ENCODE results near the gene NTSR2.

The NTSR2 gene

DNA sequence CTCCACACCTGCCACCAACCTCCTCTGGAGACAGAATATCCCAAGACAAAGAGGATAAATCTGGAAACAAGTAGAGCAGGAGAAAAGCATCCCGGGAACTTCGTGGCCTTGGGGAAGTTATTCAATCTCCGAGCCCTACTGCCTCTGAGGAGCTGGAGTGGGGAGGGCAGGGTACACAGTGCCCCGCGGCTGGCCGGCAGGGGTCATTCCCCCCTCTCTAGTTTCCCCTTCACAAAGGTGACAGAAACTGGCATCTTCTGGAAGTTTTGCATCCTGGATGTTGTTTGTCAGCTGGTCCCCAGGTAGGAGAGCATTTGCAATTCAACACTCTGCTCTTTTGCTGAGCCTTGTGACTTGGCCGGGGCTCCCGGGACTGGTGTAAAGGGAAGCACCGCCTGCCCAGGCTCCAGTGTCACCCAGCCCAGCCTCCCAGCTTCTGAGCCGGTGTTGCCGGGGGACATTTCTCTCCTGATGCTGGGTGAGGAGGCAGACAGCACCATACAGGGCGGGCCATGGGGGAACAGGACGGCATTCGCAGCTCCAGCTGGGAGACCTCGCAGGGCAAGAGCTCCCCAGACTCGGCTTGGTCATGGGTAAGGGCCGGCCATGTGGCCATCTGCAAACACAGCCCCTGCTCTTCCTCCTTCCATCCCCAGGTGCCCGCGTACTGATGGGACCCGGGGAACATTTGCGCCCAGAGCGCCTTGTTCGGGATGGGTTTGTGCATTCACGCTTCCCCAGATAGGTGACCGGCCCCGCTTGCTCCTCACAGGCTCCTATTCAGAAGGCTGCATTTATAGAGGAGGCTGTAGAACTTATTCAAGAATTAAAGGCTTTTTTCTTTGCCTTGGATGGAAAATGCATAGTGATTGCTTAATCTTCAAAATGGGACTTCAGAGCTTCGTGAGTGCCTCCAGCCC, 7.4 kb upstream of the NTSR2 start:
- H3K36me3 ChIP-seq = no peaks in the 10 kb centered on the region
- no peaks in the 10 kb centered on the region for H3K9me3 ChIP-seq (replicated peaks in 1 of 11)
- no peak overlapping the region for H3K9ac ChIP-seq
- H3K27ac ChIP-seq = no peak overlapping the region
- H3K4me1 ChIP-seq = peaks cover 4 to 16% (median 10%) of the 10 kb centered on the region in 10 experiments; a peak in 17 of 20 replicates
- no peaks in the 10 kb centered on the region; a peak in 1 of 22 replicates for H3K27me3 ChIP-seq
- no peak overlapping the region for H3K4me3 ChIP-seq
- no peak overlapping the region for H3K4me2 ChIP-seq
- no peak for TF ChIP-seq Cebpa-rat (IDR thresholded peaks at IDR 0.05)
- H4K20me1 ChIP-seq = no peaks in the 10 kb centered on the region; a peak in 1 of 22 replicates

DNA sequence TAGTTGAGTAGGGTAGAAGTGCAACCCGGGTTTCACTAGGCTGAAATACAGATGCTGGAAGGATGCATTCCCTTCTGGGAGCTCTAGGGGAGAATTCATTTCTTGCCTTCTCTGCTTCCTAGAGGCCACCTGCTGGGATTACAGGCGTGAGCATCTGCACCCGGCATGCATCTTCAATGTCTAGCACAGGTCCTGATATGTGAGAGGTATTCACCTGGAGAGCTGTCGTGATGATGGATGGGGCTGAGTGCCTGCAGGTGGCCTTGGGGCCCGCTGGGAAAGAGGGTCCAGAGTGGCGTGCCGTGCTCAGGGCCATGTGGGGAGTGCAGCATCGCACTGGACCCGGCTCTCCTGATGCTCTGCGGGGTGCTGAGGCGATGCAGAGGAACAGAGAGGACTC, 6.6 kb upstream of the NTSR2 start:
- Histone ChIP-seq H3K4me1 (peaks cover 6 to 19% (median 13%) of the 10 kb centered on the region in 10 experiments; a peak in 17 of 20 replicates), H3K9me3 (replicated peaks in 1 of 11) (no peaks in the 10 kb centered on the region), H3K27ac (no peak overlapping the region), H3K36me3 (no peaks in the 10 kb centered on the region), H3K27me3 (no peaks in the 10 kb centered on the region; a peak in 1 of 22 replicates), H3K4me2 (no peak overlapping the region), H3K9ac (no peak overlapping the region), H3K4me3 (no peak overlapping the region), H4K20me1 (no peaks in the 10 kb centered on the region)
- no peak for TF ChIP-seq Cebpa-rat (IDR thresholded peaks at IDR 0.05)

GRCh38 chr2:11675423-11676112, 5.6 kb upstream of the NTSR2 start:
- Histone ChIP-seq H3K27ac (no peak overlapping the region), H3K27me3 (no peaks in the 10 kb centered on the region; a peak in 1 of 22 replicates)

GRCh38 chr2:11674983-11675382, 5.0 kb upstream of the NTSR2 start:
- no peak overlapping the region for H3K4me3 ChIP-seq
- no peaks in the 10 kb centered on the region; a peak in 1 of 22 replicates for H3K27me3 ChIP-seq
- no peak overlapping the region for H3K4me2 ChIP-seq
- peaks cover 6 to 19% (median 13%) of the 10 kb centered on the region in 10 experiments; a peak in 17 of 20 replicates for H3K4me1 ChIP-seq
- H3K9ac ChIP-seq = no peak overlapping the region
- H3K9me3 ChIP-seq (replicated peaks in 1 of 11) = peaks cover 0 to 5% (median 3%) of the 10 kb centered on the region in 11 experiments; a peak in 17 of 22 replicates
- H4K20me1 ChIP-seq = no peaks in the 10 kb centered on the region
- no peak for TF ChIP-seq Cebpa-rat (IDR thresholded peaks at IDR 0.05)
- H3K36me3 ChIP-seq = no peaks in the 10 kb centered on the region
- H3K27ac ChIP-seq = no peak overlapping the region

More at GRCh38 chr2:11675423-11676112, 5.6 kb upstream of the NTSR2 start:
- Histone ChIP-seq H3K4me2 (no peak overlapping the region), H3K4me1 (peaks cover 6 to 19% (median 13%) of the 10 kb centered on the region in 10 experiments; a peak in 17 of 20 replicates), H3K4me3 (no peak overlapping the region), H3K9ac (no peak overlapping the region), H4K20me1 (no peaks in the 10 kb centered on the region), H3K9me3 (replicated peaks in 1 of 11) (no peaks in the 10 kb centered on the region), H3K36me3 (no peaks in the 10 kb centered on the region)
- TF ChIP-seq Cebpa-rat (IDR thresholded peaks at IDR 0.05) = no peak

- Histone ChIP-seq H3K4me2 (peak overlapping the region in 9 of 11 experiments; percentile 3 to 51 (median 34); a peak in 12 of 22 replicates), H3K27me3 (no peaks in the 10 kb centered on the region; a peak in 1 of 22 replicates)
- no peak for TF ChIP-seq Cebpa-rat (IDR thresholded peaks at IDR 0.05)
Measured at GRCh38 chr2:11672407-11672806, 2.4 kb upstream of the NTSR2 start.

DNA sequence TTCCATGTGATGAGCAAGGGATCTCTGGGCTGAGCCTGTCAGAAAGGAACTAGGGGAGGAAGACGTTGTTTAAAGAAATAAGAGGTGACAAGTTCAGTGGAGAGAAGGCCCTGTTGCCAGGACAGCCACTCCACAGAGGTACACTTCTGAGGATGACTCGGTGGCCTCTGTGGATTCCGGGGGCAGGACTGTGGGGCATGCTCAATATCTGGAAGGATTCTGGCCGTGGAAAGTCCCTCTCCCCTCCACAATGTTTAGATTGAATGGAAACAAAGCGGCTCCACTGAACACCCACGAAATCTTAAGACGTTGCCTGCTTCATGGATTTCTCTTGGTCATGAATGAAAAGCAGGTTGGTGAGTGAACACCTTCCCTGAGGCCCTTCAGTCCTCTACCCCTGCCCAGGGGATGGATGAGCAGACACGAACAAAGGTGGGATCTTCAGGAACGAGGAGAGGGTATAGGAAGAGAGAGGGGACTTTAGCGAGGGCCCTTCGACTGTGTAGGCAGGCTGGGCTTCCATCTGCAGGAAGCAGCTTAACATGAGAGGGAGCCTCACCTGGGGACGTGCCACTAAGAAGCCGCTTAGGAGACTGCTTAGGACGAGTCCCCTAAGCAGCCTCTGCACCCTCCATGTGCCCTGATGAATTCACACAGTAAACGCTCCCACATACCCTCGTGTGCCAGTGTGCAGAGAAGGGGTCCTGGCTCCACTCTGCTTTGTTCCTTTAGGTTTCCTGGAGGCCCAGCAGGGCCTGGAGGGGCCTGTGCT, 1.9 kb downstream of the NTSR2 start:
- Histone ChIP-seq H3K4me1 (peaks cover 9 to 38% (median 16%) of the 10 kb centered on the region in 10 experiments), H3K9me3 (replicated peaks in 1 of 11) (peaks cover 6 to 19% (median 16%) of the 10 kb centered on the region in 11 experiments), H3K4me3 (no peak overlapping the region), H3K9ac (0 out of 22 replicates have a peak overlapping the region, but pooled peaks of 1 of the 11 experiments have one; percentile 7), H3K36me3 (no peaks in the 10 kb centered on the region), H3K27me3 (no peaks in the 10 kb centered on the region), H3K4me2 (peak overlapping the region in 3 of 11 experiments; percentile 10 to 41 (median 20); a peak in 2 of 22 replicates), H3K27ac (no peak overlapping the region), H4K20me1 (no peaks in the 10 kb centered on the region)
- no peak for TF ChIP-seq Cebpa-rat (IDR thresholded peaks at IDR 0.05)

More at GRCh38 chr2:11672407-11672806, 2.4 kb upstream of the NTSR2 start:
- Histone ChIP-seq H3K27ac (peak overlapping the region in 4 of 11 experiments; percentile 9 to 40 (median 14); a peak in 2 of 22 replicates), H3K4me3 (no peak overlapping the region), H4K20me1 (no peaks in the 10 kb centered on the region), H3K9me3 (replicated peaks in 1 of 11) (peaks cover 0 to 11% (median 10%) of the 10 kb centered on the region in 11 experiments; a peak in 18 of 22 replicates), H3K36me3 (no peaks in the 10 kb centered on the region), H3K9ac (no peak overlapping the region), H3K4me1 (peaks cover 9 to 34% (median 18%) of the 10 kb centered on the region in 10 experiments)

- Histone ChIP-seq H3K27me3 (no peaks in the 10 kb centered on the region), H3K9me3 (replicated peaks in 1 of 11) (peaks cover 15 to 28% (median 25%) of the 10 kb centered on the region in 11 experiments), H4K20me1 (no peaks in the 10 kb centered on the region), H3K4me1 (peaks cover 2 to 29% (median 8%) of the 10 kb centered on the region in 10 experiments; a peak in 19 of 20 replicates), H3K4me3 (no peak overlapping the region), H3K27ac (no peak overlapping the region), H3K9ac (no peak overlapping the region), H3K36me3 (no peaks in the 10 kb centered on the region), H3K4me2 (peak overlapping the region in 1 of 11 experiments; percentile 20; a peak in 1 of 22 replicates)
- TF ChIP-seq Cebpa-rat (IDR thresholded peaks at IDR 0.05) = peak in 1 of 11 experiments; percentile 22; a peak in 1 of 22 replicates
Measured at GRCh38 chr2:11667194-11667593, 2.8 kb downstream of the NTSR2 start.
